HG02610 (cell line): ENCODE data around the gene AKIRIN2.

Source experiments
- ATAC-seq: cut with Tn5 transposase; IDR thresholded peaks from one replicate; pipeline ENCODE4 v1.9.1; 2021; ENCODE audit warnings: mild to moderate bottlenecking, moderate library complexity; ENCODE audit not compliant: unreplicated experiment

The AKIRIN2 gene

GRCh38 chr6:87701676-87702588 lies at the start of gene AKIRIN2:
Gene AKIRIN2, minus strand, starts transcription at chr6:87702233. Its CDS starts 549 bp downstream, at chr6:87701684.
- peak; percentile 58 for ATAC-seq

DNA sequence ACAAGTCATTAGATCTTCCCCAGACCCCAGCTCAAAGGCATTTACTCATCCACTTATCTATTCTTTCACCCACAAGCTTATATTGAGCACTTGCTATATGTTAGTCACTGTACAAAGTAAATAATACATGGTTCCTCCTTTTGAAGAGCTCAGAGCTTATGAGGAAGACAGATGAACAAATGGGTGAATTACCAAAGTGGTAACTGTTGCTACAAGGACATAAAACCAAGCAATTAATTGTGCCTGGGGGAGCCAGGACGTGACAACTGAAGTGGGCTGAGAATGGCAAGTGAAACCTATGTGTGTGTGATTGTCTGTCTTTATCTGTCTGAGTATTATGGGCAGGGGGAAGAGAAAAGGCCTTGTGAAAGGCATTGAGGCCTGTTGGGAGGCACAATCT lies 45.6 kb upstream of the AKIRIN2 start:
- ATAC-seq, result no peak

- ATAC-seq, result no peak
Observed at GRCh38 chr6:87745966-87746721, 44.1 kb upstream of the AKIRIN2 start.

- ATAC-seq, result no peak
Observed at GRCh38 chr6:87743454-87743853, 41.4 kb upstream of the AKIRIN2 start.

- ATAC-seq, result peak; percentile 81
Observed at GRCh38 chr6:87742106-87742505, 40.1 kb upstream of the AKIRIN2 start.

GRCh38 chr6:87741001-87741650 lies 39.1 kb upstream of the AKIRIN2 start:
- no peak for ATAC-seq

- no peak for ATAC-seq
Observed at GRCh38 chr6:87738744-87739143, 36.7 kb upstream of the AKIRIN2 start.

DNA sequence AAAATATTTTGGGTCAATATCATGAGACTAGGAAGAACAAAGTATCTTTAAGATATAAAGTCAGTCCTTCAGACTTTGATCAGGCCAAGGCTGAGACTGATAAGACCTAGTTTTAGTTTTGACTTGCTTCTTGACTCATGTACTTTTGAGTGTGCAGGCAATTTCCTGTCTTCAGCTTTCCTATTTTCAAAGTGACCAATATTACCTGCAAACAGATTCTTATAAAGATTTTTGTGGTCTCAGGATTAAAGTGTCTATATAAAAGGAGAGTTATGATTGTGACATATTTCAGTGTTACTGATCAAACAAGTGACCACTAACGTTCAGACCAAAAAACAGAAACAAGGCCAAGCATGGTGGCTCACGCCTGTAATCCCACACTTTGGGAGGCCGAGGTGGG lies 36.0 kb upstream of the AKIRIN2 start:
- ATAC-seq, result peak; percentile 33

DNA sequence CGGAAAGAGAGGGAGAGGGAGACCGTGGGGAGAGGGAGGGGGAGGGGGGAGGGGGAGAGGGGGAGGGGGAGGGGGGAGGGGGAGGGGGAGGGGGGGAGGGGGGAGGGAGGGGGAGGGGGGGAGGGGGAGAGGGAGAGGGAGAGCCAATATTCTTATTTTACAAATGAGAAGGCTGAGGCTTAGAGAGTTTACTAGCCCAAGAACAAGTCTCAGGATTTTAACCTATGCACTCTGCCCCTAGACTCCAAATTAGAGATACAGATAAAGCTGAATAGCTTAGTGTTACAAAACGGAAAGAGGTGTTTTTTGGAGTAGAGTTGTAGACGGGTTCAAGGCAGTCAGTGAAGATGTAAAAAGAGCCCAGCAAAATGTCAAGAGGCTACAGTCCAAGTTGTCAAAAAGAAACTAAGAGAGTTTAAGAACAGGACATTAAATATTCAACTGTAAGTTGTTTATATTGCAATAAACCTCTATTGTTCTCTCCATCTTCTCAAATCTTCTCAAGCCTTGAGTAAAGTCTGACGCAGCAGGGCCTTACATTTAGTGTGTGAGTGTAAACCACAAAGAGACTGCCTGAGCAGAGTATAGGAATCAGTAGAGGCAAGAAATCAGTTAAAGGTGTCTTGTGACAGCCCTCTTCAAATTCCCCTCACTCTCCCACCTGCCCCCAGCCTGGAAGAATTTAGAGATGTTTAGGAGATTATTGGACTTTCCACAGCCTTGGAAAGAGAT lies 34.9 kb upstream of the AKIRIN2 start:
- peak; percentile 51 for ATAC-seq

DNA sequence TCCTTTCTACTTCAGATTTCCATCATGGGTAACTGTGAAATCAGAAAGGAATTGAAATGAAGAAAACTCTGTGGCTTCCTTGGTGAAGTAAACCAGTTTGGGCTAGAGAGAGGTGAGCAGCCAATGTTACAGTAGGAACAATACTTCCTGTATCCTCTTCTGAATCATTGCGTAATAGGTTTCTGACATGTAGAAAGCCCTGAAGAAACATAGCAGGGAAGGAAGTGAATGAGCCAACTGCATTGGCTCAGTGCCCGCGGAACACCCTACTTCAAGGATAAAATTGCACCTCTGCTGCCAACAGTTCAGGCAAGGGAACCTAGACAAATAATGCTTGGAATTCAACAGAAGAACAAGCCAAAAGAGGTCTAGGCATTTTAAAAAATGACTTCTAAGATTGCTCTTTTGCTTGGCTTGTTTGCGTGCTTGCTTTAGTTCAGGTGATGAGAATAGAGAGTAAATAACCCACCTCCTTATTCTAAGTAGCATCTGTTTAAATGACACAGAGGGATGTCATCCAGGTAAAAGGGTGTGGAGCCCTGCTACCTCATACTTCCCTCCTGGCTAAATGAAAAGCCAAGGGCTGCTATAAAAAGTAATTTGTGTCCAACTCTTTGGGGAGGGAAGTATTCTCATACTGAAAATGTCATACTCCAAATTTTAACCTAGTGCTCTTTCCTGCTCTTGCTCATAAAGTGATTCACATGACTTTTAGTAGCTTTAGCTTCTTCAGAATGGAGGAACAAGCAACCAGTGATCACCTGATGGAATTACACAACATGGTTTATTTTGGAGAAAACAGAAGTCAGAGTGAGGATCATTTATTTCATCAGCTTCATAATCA lies 30.0 kb upstream of the AKIRIN2 start:
- peak; percentile 79 for ATAC-seq

- no peak for ATAC-seq
Observed at GRCh38 chr6:87731080-87731479, 29.0 kb upstream of the AKIRIN2 start.

DNA sequence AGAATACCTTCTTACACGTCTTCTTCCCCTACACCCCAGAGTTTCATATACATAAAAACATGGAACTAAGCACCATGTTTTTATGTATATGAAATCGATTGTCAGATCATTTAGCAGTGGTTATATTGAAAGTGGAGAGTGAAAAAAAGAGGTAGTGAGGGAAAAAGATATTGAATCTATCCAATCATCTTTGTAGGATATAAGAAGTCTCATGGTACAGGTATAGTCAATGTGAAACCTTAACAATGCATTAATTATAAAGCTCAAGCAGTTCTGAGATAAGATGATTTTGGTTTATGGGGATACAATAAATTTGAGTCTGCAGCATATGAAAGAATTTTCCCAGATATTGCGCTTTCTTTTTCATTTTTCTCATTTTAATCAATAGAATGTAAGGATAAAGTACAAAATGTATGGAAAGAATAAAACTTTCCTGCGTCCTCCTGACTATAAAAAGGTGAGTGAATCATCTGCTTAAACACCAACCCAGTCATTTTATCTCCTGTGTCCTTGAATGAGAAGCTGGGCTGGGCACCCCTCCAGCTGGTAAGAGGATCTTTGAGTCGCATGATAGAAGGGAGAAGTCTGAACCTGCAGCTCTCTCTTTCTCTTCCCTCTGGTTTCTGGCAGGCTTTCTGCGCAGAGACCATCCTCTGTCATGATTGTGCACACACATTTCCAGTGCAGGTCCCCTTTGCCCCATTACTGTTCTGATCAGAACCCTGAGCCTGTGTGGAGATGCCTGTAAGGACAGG lies 28.1 kb upstream of the AKIRIN2 start:
- no peak for ATAC-seq

DNA sequence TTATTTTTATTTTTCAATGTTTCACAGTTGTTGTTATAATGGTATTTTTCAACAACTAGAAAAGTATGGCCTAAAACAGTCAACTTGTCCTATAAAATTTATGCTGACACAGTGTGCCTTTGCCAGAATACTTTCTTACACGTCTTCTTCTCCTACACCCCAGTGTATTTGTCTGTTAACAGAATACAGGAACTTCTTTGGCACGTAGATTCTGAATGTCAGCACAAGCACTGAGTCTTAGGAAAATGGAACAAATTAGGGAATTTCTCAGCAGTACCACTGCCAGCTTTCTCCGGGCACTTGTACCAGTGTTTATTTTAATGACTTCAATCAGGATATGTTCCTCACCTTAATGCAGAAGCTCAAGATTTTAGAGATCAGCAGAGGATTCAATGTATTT lies 26.7 kb upstream of the AKIRIN2 start:
- ATAC-seq, result no peak

GRCh38 chr6:87724983-87725811 lies 23.2 kb upstream of the AKIRIN2 start:
- ATAC-seq, result peak; percentile 79

DNA sequence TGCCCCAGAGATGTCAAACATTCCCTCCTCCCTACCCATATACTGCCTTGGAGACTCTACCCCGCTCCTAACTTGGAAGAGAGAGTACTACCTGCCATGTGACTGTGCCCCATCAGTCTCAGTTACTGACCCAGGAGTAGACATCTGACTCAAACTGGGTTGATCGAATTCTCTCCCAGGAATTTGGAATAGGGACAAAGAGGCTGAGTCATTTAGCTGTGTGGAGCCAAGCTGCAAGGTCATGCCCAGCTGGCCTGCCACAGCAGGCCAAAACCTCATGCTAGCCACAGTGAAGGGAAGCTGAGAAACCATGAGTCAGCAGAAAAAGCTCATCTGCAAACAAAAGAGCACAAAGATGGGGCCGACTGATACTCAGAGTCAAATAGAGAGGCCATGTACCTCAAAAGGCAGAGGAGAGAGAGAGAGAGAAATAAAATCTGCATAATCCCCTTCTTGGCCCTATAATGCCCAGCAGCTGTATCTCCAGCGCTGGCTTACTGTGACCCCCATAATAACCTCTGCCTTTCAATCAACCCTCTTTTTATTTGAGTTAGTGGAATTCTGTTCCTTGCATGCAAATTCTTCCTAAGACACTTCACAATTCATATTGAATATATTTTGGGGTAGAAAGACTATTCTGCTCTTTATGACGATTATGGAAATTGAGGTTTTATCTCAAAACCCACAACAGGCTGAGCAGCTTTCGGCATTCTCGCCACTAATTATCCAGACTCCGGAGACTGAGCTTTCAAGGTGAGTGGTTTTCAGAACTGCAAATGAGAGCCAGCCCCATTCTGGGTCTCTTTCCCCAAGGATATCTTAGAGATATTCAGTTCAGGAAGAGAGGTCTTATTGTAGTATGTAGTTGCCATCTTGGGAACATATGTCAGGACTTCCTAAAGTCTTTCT lies 21.4 kb upstream of the AKIRIN2 start:
- ATAC-seq, result peak; percentile 54

- no peak for ATAC-seq
Observed at GRCh38 chr6:87722540-87723169, 20.6 kb upstream of the AKIRIN2 start.

DNA sequence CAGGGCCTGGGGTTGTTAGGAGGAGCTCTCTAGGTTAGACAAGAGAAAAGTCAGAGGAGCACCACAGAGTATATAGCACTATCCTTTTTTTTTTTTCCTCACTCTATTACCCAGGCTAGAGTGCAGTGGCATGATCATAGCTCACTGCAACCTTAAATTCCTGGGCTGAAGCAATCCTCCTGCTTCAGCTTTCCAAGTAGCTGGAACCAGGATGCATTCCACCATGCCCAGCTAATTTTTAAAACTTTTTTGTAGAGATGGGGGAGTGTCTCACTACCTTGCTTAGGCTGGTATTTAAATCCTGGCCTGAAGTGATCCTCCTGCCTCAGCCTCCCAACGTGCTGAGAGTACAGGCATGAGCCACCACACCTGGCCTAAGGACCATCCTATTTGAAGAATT lies 19.3 kb upstream of the AKIRIN2 start:
- ATAC-seq, result no peak
